ENCODE results near the gene LMBRD1.
A peak's percentile ranks its signal among the peaks of the same experiment; 100 is the strongest.
"Not testable (repeated sequence)": the region's sequence is repeated elsewhere in the genome, so short reads cannot be mapped to it uniquely, and the experiment has no call there.

LMBRD1 gene

DNA sequence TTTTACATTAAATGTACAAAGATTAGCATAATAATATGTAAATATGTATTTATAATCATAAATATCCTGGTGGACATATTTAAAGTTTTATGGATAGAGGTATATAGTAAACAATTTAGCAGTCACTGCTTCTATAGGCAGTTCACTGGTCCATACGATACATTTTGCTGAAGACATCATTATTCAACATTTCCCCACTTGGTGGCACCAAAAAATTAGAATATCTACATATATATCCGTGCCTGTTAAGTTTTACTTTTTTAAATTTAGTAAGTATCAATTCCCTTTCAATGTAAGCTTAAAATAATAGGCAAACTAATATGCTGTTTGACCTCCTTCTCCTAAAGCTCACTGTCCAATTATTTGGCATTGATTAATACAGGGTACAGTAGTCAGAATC lies 64.2 kb downstream of the LMBRD1 start:
- no peak for DNase-seq

DNA sequence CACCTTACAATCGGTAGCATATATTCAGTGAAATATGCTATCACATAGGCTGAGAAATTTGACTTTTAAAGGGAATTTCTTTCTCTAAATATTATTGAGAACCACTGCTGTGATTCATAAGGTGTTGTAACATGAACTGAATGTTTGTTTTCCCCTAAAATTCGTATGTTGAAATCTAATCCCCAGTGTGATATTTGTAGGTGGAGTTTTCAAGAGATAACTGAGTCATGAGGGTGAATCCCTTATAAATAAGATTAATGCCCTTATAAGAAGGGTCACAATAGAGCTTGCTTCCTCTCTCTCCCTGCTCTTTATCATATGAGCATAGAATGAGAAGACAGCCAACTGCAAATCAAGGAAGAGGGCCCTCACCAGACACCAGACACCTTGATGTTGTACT lies 64.8 kb downstream of the LMBRD1 start:
- no peak for DNase-seq

DNA sequence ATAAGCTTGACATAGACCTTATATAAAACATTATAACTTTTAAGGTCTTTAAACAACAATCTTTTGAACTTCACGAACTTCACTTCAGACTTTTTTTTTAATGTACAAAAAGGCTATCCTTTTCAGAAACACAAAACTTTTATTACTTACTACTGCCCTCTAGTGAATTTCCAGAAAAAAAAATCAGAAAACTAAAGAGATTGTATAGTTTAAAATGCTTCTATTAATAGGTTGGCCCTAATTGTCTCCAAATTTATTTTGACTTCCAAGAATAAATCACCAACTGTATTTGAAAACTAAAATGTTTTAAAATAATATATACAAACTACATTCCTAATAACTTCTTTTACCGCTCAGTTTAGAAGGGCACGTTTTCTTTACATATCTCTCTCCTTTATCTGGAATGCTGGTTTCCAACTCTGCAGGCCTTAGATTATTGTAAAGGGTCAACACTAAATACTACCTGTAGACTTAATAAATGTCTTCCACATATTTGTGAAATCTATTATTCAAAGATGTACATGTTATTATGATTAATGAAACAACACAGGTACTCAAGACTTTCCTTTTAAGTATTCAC lies 66.8 kb downstream of the LMBRD1 start:
- DNase-seq: peak; percentile 20

DNA sequence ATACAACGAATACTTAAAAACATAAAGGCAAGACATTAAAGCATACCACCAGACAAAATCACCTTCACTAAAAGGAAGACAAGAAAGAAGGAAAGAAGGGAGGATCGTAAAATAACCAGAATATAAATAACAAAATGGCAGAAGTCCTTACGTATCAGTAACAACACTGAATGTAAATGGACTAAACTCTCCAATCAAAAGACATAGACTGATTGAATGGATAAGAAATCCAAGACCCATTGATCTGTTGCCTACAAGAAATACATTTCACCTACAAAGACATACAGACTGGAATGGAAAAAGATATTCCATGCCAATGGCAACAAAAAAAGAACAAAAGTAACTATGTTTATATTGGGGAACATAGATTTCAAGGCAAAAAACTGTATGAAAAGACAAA lies 74.1 kb downstream of the LMBRD1 start:
- no peak for DNase-seq

GRCh38 chr6:69719602-69720193 lies 77.1 kb downstream of the LMBRD1 start:
- DNase-seq: no peak

GRCh38 chr6:69706724-69707123 lies 90.1 kb downstream of the LMBRD1 start:
- no peak for DNase-seq

DNA sequence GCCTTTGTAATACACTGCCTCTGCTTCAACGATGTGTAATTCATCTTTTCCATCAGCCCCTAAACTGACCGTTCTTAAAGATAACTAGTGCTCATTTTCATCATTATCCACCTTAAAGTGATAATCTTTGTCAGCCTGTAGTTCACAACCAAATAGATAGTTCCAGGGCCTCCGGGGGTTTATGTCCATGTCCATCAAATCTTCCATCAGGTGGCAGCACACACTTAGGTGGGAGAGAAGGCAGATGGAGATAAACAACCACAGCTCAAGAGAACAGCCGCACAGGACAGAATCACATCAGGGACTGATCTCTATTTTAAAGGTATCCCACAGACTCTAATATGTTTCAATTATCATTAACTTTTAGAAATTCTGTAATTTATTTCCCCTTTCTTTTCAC lies 90.9 kb downstream of the LMBRD1 start:
- DNase-seq: no peak

DNA sequence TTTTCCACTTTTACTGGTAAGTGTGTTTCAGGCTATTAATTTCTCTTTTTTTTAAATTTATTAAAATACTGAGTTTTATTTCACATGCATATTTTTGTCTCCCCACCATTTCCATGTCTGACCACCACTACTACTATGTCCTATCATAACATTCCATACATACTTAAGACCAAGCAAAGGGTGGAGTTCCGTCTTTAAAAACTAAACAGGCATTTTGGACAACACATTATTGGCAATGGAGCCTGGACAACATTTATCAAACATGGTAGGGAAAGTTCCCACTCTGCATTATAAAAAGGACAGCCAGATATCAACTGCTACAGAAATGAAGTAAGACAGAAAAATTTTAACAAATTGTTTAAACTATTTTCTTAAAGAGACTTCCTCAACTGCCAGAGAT lies 91.9 kb downstream of the LMBRD1 start:
- DNase-seq: no peak

- DNase-seq: no peak
These were observed 97.2 kb downstream of the LMBRD1 start for GRCh38 chr6:69699655-69700054.

- DNase-seq: no peak
These were observed 100.5 kb downstream of the LMBRD1 start for GRCh38 chr6:69696273-69696672.

DNA sequence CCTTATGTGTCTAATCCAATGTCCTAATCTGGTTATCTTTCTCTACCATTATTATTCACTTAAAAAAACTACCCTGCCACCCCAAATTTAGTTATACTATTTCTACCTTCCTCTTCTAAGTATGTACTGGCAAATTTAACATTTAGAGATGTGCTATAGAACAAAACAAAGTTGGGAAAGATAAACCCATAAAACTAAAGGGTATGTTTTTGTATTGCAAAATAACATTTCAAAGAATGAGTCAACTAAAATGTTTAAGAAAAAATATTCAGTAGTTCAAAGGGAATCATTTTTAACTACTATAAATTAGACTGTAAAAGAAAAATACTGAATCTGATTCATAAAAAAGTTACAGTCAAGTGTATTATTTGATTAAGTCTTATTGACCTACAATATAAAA lies 103.0 kb downstream of the LMBRD1 start:
- no peak for DNase-seq

DNA sequence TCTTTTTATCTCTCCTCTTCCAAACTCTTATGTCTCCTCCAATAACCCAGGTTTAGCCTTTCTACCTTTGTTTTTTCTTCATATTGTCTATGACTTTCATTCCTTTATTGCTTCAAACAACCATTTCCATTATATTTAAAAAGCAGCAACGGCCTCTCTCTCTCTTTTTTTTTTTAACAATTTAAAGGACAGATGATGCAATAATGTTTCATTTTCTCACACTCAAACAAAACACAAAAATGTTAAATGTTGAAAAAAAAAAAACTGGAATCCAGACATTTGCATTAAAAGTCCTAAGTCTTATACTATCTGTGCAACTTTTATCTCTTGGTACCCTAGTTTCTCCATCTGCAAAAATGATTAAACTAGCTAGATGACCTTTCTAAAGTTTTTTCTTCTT lies 105.8 kb downstream of the LMBRD1 start:
- no peak for DNase-seq

DNA sequence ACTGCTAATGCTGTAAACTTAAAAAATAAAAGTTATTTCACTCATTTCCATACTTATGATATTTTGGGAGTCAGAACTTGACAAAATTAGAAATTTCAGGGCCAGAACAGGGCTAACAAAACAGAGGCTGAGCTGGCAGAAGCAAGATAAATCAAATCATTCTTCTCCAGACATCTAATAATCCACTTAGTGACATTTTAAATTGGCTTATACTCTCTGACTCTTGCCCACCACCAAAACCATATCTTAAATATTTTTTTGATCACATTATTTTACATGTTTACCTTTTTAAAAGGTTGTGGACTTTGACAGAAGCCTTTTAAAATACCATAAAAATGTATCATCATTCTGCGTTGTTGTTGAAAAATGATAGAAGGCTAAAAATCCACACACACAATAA lies 116.5 kb downstream of the LMBRD1 start:
- no peak for DNase-seq

GRCh38 chr6:69673298-69673697 lies 123.5 kb downstream of the LMBRD1 start:
- no peak for DNase-seq

GRCh38 chr6:69668916-69669315 lies 127.9 kb downstream of the LMBRD1 start:
- DNase-seq: no peak

DNA sequence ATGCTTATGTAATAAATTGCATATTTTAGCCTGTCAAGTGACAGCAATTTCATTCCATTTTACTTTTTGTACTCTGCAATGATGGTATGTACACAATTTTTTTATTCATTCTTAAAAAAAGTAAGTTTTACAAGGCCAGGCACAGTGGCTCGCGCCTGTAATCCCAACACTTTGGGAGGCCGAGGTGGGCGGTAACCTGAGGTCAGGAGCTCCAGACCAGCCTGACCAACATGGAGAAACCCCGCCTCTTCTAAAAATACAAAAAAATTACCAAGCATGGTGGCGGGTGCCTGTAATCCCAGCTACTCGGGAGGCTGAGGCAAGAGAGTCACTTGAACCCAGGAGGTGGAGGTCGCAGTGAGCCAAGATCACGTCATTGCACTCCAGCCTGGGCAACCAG lies 130.0 kb downstream of the LMBRD1 start:
- DNase-seq: not testable (repeated sequence)

- no peak for DNase-seq
These were observed 131.4 kb downstream of the LMBRD1 start for GRCh38 chr6:69665437-69665836.

DNA sequence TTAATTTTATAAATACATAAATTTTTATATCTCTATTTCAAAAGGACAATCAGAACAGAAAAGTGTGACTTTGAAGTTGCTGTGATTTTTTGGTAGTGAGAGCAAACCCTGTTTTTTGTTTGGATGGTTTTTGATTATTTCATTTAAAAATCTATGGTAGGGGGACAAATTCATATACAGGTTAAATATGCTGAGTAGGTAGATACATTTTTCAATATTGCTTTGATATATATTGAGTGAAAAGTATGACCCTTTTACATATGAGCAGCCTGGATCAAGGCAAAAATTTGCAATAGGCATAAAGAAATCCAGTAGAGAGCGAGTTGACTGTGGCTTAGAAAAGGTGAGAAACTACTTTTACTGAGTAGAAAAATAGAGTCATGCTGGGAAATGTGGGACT lies 132.3 kb downstream of the LMBRD1 start:
- no peak for DNase-seq

- DNase-seq: no peak
These were observed 133.6 kb downstream of the LMBRD1 start for GRCh38 chr6:69663215-69663614.

DNA sequence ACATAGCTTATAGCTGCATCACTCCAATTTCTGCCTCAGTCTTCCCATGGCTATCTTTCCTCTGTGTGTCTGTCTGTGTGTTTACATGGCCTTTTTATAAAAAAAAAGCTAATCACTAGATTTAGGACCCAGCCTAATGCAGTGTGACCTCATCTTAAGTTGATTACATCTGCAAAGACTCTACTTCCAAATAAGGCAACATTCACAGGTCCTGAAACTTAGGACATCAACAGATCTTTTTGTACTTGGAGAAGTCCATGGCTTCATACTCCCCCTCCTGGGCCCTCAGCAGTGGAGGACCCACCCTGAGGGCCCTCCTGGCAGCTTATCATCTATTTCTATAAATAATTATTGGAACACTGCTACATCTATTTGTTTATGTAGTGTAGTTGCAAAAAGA lies 146.1 kb downstream of the LMBRD1 start:
- DNase-seq: no peak

- DNase-seq: no peak
These were observed 149.1 kb downstream of the LMBRD1 start for GRCh38 chr6:69647726-69648125.

DNA sequence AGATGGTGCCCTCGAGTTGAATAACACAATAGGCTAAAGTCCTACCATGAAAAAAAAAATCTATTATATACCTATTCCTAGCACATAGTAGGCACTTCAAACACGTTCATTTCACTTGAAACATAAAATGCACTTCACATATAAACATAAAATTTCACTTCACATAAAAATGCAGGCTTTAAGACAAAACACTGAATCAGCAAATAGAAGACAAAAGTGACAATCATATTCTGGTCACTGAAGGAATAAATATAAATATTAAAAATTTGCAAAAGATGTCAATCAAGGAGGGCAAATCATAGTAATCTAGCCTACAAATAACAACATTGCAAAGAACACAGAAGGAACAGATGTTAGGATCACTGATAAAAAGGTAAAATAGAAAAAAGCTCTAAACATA lies 153.1 kb downstream of the LMBRD1 start:
- DNase-seq: no peak

DNA sequence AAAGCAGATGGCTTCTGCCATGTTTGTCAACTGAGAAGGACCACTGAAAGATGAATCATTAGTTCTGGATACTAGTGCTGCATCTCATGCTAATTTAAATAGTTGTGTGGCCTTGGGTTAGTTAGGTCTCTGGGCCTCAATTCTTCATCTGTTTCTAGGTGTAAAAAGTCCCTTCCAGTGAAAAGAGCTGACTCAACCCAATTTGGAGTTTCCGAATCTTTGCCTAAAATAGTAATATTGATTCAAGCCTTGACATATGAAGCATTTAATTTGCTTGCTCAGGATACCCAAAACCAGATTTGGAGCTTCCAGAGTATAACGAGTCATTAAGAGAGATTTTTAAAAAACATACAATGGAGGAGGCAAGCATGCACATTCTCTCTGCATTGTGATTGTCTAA lies 163.9 kb downstream of the LMBRD1 start:
- DNase-seq: no peak

DNA sequence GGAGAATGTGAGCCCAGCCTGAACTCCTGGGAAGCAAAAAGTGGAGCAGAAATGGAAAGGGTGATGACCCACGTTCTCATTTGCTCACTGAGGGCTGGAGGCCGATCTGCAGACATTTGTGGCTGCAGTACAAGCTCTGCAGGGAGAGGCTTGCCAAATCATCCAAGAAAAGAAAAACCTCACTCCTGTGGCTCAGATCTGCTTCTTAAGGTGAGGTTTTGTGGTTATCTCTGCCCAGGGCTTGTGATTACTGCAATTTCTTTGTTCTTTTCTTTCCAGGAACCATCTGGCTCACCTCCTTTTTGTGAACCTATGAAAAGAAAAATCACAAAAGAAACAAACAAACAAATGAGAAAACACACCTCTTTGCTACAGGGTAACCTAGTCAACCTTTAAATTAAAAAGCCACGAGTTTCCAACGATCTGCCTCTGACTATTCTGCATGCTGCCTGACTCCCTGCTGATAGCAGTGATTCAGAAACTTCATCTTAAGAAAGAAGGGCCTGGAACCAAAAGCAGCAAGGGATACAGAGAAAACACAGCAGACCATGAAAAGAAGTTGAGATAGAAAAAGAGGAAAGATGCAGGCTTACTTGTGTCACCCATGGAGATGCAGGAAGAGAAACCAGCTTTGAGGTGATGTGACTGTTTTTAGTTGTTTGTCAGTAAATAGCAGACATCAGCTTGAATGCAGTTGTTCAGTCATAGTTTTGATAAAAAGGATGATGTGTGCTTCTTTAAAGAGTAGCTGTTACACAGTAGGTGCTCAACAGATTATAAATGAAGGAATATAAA lies 165.1 kb downstream of the LMBRD1 start:
- no peak for DNase-seq

DNA sequence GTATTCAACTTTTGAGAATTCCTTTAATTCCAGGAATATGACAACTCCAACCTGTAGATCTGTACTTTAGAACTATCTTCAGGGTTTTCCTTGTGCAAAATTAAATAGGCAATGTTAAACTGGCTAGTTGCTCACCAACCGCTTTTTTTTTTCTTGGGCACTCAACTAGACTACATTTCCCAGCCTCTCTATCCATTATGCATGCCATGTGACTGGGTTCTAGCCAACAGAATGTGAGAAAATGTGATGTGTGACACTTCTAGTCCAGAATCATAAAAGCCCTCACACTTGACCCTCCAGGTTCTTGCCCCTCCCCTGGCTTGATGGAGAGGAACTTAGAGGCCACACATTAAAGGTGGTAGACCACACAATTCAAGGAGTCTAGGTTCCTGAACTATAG lies 166.0 kb downstream of the LMBRD1 start:
- DNase-seq: no peak
